ENCODE data around the gene RESP18.
A peak's percentile ranks its signal among the peaks of the same experiment; 100 is the strongest.

The RESP18 gene

GRCh38 chr2:219332542-219332941, at the start of gene RESP18:
RESP18 (minus strand) TSS chr2:219332744.
- no peak for DNase-seq (ENCODE audit: low read depth, low spot score)

DNA sequence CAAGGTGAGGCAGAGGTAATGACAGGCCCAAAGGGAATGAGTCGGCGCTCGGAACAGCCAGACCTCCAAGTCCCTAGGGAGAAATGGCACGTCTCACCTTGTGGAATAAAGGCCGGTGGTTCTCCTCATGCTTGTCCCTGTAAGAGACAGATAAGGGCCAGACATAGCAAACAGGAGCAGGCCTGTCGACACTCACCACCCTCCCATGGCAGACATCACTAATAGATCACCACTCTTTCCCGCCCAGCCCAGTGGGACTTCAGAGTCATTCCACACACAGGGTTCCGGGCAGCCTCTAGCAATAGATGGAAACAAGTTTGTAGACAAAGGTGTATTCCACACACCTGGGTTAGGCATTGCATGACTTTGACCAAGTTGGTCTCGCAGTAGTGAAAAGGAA, 48.9 kb upstream of the RESP18 start:
- DNase-seq (ENCODE audit: low read depth, low spot score) = no peak

GRCh38 chr2:219380926-219381325, 48.4 kb upstream of the RESP18 start:
- DNase-seq (ENCODE audit: low read depth, low spot score) = no peak

DNA sequence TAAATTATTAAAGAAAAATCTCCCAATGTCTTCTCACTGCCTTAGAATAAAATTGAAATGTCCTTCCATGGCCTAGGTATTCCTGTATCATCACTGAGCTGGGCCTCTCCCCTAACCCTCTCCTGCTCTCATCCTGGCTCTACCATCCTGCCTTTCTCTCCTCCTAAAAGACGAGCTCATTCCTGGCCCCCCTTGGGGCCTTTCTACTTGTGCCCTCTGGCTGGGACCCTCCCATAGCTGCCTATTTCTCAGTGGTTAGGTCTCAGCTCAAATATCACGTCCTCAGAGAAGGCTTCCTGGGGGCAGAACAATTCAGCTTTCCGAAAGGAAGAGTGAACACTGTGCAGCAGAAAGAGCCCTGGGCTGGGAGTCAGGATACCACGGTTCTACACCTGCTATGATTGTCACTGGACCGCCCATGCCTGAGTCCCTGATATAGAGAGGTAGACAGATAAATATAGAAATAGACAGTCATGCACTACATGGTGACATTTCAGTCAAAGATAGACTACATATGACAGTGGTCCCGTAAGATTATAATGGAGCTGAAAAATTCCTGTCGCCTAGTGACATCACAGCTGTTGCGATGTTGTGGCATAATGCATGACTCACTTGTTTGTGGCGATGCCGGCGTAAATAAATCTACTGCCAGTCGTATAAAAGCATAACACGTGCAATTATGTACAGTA, 45.8 kb upstream of the RESP18 start:
- no peak for DNase-seq (ENCODE audit: low read depth, low spot score)

- no peak for DNase-seq (ENCODE audit: low read depth, low spot score)
Observed at GRCh38 chr2:219369447-219369861, 36.9 kb upstream of the RESP18 start.

DNA sequence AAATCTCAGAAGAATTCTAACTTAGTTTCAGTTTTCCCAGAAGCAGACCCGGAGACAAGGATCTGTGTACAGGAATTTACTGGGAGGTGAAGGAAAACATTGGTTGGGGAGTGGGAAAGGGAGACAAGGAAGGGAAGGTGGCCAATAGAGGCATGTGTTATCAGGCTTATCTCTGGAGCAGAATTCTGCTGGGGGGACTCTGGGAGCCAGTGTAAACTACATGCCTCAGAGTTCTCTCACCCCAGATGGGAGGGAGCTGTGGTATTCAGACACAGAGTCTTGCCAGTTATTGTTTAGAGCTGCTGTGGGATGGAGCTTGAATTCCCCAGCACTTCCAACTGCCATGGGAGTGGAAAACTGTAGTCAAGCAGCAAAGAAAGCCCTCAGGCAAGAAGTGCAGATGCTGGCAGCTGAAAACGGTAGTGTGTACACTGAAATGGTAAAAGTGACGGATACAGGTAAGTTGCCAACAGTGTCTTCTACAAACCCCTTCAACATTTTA, 36.2 kb upstream of the RESP18 start:
- no peak for DNase-seq (ENCODE audit: low read depth, low spot score)

- DNase-seq (ENCODE audit: low read depth, low spot score) = no peak
Observed at GRCh38 chr2:219362524-219363164, 30.1 kb upstream of the RESP18 start.

- DNase-seq (ENCODE audit: low read depth, low spot score) = no peak
Observed at GRCh38 chr2:219362072-219362471, 29.5 kb upstream of the RESP18 start.

DNA sequence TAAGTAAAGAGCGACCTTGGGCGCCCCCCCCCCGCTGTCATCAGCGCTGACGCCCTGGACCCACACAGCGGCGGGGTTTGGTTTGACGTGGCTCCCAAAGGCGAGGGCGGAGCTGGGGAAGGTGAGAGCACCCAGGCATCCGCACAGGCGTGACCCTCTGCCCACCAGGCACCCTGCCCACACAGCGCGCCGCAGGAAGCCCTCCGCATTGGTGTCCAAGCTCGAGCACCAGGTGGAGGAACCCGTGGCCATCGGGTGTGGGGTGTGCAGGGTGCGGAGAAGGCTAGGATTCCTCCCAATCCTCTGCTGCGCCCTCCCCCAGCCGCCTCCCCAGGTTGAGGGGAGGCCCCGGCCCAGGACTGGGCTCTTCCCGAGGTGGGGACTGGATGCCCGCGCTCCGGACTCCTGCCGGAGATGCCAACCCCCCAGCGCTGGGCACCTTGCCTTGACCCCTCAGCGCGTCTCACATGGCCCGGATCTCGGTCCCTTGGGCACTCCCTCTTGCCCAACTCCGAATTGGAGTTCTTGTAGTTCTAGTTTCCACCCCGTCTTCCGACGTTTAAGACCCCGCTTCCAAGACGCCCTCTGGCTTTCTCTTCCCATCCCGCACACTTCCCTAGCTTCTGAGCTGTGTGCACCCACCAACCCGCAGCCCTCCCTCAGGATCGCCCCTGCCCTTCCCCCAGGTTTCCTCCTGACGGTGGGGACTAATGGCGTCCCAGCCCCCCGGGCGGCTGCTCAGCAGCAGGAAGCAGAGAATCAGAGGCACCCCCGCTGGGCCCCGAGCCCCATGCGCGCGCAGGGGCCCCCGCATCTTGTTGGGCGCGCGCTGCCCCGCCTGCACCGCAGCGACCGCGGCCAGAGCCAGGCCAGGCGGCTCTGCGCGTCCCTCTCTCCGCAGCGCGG, 25.9 kb upstream of the RESP18 start:
- DNase-seq (ENCODE audit: low read depth, low spot score) = no peak

- DNase-seq (ENCODE audit: low read depth, low spot score) = no peak
Observed at GRCh38 chr2:219356834-219357233, 24.3 kb upstream of the RESP18 start.

DNA sequence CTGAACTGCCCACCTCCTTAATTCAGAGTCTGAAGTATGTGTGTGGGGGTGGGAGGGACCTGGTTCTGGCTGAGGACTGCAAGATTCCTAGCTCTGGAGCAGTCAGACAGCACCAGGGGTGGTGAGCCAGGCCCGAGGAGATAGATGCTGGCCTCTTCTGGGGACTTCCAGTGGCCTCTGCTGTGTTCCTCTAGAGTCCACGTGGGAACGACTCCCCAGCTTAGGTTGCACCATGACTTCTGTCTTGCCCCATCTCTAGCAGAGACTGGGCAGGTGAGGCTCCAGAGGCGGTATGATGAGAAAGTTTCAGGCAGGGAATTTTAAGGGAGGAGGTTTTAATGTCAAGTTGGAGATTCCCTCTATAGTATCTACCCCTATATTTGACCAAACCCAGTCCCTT, 22.0 kb upstream of the RESP18 start:
- DNase-seq (ENCODE audit: low read depth, low spot score) = no peak

DNA sequence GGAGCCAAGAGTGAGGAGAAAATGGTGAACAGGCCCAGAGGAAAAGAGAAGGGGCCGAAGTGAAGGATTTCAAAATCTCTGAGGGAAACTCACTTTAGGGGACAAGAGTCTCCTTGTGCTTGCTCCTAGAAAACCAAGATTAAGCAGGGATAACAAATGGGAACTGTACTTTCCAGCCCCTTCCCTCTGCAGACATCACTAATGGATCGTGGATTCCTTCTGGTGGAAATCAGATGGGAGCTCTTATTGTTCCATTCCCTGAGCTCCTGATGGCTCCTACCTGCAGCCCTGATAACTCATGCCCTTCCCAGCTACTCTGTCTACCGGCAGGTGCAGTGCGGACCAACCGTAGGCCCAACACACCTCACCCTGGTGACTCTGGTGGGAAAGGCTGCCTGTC, 20.6 kb upstream of the RESP18 start:
- no peak for DNase-seq (ENCODE audit: low read depth, low spot score)

DNA sequence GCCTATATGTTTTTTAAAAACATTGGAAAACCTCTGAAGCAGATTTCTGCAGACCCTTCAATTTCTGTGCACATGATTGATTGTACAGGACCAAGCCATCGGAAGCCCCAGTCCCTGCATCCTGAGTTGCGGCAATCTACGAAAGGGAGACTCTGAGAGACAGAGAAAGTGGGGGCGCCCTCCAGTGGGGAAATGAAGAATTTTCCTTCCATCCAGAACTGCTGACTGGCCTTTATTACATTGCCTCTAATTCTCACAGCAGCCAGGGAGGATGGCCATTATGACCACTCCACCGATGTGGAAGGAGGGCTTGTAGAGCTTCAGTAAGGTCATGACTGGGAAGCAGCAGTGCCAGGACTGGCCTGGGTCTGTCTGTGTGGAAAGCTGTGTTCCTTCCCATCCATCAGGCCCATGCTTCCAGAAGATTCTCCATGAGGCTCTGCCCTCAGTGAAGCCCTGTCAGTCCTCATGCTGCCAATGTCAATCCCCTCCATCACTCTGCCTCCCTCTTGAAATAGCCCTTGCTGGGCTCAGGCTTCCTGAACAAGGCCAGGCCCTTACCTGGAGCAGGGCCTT, 20.0 kb upstream of the RESP18 start:
- peak; percentile 31 for DNase-seq (ENCODE audit: low read depth, low spot score)

DNA sequence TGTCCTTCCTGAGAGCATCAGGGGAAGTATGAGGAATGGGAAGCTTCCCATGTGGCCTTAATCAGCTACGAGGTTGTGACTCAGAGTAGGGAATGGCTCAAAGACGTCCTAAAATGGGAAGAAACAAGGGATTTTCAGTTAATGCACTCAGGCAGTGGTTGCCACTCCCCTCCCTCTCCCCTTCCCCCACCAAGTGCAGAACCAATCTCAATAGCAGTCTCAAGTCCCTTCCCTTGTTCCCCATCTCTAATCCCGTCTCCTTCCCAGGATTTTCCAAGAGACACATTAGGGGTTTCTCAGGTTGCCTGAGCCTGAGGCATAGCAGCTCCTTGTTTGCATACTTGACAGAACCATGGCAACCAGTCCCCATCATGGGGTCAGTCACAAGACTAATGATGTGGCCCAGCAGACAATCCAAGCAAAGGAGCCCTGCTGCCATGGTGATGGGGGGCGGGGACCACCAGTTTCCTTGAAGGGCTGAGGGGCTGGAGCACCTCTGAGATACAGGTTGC, 18.2 kb upstream of the RESP18 start:
- no peak for DNase-seq (ENCODE audit: low read depth, low spot score)

DNA sequence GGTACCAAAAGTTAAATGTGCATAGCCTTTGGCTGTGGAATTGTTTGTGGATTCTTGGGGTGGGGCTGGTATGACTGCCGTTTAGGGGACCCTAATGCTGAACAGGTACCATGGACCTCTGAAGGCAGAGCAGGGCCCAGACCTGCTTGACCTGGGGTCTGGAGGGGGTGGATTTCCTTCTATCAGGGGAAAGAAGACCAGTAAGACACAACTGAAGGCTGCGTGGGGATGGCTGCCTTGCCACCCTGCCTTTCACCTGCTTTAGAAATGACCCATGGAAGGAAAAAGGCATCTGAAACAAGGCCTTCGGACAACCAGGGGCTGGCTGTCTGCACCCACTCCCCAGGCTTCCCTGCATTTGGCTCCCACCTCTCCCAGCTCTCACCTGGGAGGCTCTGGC, 17.7 kb upstream of the RESP18 start:
- no peak for DNase-seq (ENCODE audit: low read depth, low spot score)

- DNase-seq (ENCODE audit: low read depth, low spot score) = no peak
Observed at GRCh38 chr2:219344751-219345430, 12.3 kb upstream of the RESP18 start.

DNA sequence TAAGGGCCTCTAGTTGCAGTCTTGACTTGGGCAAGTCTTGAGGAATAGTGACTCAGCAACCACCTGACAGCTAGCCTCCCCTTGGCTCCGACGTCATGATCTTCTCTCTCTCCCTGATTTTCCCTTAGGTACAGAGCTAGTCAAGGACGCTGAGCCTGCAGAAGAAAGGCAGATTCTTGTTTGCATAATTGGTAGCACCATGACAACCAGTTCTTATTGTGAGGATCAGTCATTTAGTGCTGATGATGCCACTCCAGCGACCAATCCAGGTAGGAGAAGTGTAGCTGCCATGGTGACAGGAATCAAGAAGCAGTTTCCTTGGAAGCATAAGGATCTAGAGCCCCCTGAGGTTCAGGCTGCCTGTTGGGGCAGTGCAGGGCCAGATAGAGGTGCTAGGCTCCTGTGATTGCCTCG, 2.8 kb upstream of the RESP18 start:
- DNase-seq (ENCODE audit: low read depth, low spot score) = no peak

GRCh38 chr2:219334076-219334475, 1.5 kb upstream of the RESP18 start:
- no peak for DNase-seq (ENCODE audit: low read depth, low spot score)

GRCh38 chr2:219331560-219332213, 857 bp downstream of the RESP18 start:
- no peak for DNase-seq (ENCODE audit: low read depth, low spot score)

DNA sequence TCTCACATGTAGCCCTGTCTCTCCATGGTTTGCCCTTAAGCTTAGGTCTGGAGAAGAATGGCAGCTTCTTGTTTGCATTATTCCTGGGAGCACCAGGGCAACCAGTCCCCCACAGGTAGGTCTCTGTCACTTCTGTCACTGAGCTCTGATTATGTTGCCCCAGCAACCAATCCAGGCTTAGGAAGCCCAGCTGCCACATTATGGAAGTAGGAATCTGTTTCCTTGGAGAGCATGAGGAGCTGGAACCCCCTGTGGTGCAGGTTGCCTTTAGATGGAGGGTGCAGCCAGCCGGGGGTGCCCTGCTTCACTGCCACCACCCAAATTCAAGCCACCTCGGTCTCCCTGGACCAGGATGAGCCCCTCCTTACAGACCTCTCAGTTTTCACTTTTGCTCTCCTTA, 4.8 kb downstream of the RESP18 start:
- DNase-seq (ENCODE audit: low read depth, low spot score) = no peak

Measured in activated CD4-positive, CD25-positive, alpha-beta regulatory T cell treated with anti-CD3 and anti-CD28 coated beads, Interleukin-2, amount 50 U/mL, for 16 hours (primary cell).